AG08396 (cell line): Measurements from ENCODE around the gene GLI3.

Experiments
- DNase-seq: peaks from one replicate; pipeline ENCODE4 v3.0.0; 2012; ENCODE audit warnings: low spot score, mixed read lengths

Gene GLI3

GRCh38 chr7:42175834-42176723, 60.9 kb downstream of the GLI3 start:
- DNase-seq: no peak

DNA sequence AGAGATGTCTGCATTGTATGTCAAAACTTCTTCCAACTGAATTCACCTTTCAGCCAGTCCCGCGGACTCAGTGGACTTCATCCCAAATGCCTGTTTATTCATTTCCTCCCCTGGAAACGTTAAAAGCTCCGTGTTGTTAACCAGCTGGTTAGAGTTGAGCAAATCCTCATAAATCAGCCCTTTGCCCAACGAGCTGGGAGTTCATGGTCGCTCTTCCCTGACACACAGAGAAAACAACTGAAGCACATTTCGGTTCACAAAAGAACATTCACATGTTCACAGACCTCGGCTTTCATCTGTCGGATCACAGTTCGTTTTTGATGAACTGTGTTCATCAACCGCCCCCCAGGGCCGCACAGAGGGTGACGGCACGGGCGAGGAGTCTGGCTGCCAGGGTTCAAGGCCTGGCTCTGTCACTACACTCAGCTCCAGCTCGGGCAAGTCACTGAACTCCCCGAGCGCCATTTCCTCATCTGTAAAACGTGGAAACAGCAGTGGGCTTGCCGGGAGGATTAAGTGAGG, 62.6 kb downstream of the GLI3 start:
- no peak for DNase-seq

- peak; percentile 13 for DNase-seq
Observed at GRCh38 chr7:42170724-42171123, 66.3 kb downstream of the GLI3 start.

DNA sequence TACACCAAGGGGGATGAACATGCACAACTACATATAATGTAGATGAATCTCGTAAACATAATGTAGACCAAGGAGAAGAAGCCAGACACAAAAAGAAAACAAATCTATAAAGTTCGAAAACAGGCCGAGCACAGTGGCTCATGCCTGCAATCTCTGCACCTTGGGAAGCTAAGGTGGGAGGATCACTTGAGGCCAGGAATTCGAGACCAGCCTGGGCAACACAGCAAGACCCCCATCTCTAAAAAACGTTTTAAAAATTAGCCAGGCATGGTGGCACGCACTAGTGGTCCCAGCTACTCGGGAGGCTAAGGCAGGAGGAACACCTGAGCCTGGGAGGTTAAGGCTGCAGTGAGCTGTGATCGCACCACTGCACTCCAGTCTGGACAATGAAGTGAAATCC, 68.5 kb downstream of the GLI3 start:
- DNase-seq: no peak

GRCh38 chr7:42167631-42168236, 69.3 kb downstream of the GLI3 start:
- no peak for DNase-seq

GRCh38 chr7:42167206-42167605, 69.8 kb downstream of the GLI3 start:
- no peak for DNase-seq

GRCh38 chr7:42164881-42165428, 72.1 kb downstream of the GLI3 start:
- no peak for DNase-seq

- DNase-seq: no peak
Observed at GRCh38 chr7:42162560-42163325, 74.3 kb downstream of the GLI3 start.

GRCh38 chr7:42161719-42162118, 75.3 kb downstream of the GLI3 start:
- DNase-seq: no peak

- no peak for DNase-seq
Observed at GRCh38 chr7:42161110-42161509, 75.9 kb downstream of the GLI3 start.

GRCh38 chr7:42159130-42159529, 77.9 kb downstream of the GLI3 start:
- no peak for DNase-seq

GRCh38 chr7:42156967-42157721, 79.9 kb downstream of the GLI3 start:
- DNase-seq: no peak

DNA sequence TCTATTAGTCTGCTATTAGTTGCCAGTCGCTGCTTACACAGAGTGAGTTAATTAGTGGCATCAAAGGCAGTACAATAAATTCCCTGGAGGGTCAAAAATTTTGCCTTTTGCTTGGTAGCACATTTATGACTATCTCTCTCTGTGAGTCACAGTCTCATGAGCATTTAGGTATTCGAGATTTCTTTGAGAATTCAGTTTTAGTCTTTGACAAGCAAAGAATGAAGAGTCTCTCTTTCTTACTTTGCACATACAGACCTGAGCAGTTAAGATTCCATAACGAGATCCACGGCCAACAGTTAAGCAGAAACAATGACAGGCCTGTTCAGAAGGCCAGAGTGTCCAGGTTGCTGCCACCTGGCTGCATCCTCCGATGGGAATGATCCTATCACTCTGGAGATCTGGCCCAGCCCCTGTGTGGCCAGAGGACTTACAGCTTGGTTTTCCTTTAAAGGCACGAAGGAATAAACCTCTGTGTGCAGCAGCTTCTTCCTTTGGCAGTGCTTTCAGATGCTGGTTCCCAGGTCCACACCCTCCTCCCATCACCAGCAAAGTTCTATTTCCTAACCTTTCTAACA, 80.6 kb downstream of the GLI3 start:
- DNase-seq: no peak

- no peak for DNase-seq
Observed at GRCh38 chr7:42155584-42156290, 81.3 kb downstream of the GLI3 start.

- DNase-seq: no peak
Observed at GRCh38 chr7:42154173-42154572, 82.8 kb downstream of the GLI3 start.

DNA sequence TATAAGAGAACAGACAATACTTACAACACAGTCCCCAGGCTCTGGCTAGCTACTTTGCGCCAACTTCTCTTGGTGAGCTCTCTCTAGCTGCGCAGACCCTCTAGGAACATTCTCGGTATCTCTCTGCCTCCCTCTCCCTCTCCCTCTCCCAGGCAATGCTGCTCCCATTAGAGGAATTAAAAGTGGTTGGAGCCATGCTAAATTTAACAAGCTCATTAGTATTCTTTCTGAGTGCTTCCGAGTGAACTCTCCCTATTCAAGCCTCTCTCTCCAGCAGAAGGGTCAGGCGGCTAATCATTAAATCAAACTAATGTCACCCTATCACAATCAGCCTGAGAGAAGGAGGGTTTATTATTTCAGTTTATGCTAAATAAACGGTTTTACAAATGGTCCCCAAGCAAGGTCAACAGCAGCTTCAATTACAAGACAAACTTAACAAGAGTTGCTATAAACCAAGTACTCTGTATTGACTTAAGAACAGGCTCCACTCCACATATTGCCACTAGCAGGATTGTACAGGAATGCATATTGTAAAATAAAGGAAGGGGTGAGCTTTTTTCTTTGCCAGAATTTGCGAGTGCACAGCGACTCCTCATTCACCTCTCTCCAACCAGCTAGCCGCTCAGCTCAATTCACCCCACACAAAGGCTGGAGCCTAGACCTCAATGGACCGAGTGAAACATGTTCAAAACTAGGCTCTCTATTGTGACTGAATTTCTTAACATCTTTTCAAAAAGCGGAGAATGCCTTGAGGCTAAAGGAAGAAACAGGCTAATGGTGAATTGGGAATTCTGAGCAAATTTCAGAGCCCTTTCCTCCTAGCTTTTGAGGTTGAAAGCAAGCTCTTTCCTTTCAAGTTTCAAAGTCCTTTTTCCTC, 84.4 kb downstream of the GLI3 start:
- no peak for DNase-seq

DNA sequence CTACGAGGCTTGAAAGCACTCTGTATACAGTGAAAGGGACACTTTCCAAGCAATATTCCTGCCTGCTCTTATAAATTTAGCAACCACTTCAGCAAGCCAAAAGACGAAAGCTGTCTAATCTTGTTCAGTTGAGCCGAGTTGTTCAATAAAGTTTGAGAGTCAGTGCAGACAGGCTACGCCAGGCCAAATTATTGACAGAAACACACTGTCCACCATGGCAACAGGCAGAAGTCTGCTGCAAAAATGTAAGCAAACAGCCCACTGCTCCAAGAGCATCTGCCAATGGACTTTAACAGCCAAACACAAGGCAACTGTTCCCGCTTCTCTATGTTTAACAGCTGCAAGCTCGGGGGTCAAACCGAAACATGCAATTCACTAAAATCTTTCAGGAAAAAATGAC, 85.7 kb downstream of the GLI3 start:
- DNase-seq: peak; percentile 53

- DNase-seq: no peak
Observed at GRCh38 chr7:42145539-42145938, 91.5 kb downstream of the GLI3 start.

- no peak for DNase-seq
Observed at GRCh38 chr7:42144604-42145003, 92.4 kb downstream of the GLI3 start.
